DMS53 (cell line): Measurements from ENCODE around the gene FOXO3.

Source experiments
- DNase-seq: peaks from one replicate; lab custom pipeline; 2025; lab: John Stamatoyannopoulos, UW

Gene FOXO3

DNA sequence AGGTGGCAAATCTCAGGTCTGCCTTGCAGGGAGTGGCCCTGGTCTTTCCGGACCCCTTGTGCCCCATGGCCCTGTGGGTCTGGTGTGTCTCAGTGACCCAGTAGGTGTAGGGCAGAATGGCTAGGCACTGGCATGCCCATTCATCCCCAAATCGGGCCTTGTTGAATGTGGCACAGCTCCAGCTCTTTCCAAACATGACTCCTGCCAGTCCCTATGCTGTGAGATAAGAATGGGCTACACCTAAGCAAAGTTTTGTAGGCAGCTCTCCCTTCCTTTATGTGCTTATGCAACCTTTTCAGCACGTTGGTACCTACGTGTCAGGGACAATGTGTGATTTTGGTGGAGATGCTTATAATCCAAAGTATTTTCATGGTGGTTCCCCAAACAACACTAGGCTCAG is 33.9 kb downstream of the FOXO3 start:
- DNase-seq, result no peak

GRCh38 chr6:108596956-108597355 is 36.2 kb downstream of the FOXO3 start:
- no peak for DNase-seq

- DNase-seq, result no peak
These were observed 37.0 kb downstream of the FOXO3 start for GRCh38 chr6:108597572-108598304.

DNA sequence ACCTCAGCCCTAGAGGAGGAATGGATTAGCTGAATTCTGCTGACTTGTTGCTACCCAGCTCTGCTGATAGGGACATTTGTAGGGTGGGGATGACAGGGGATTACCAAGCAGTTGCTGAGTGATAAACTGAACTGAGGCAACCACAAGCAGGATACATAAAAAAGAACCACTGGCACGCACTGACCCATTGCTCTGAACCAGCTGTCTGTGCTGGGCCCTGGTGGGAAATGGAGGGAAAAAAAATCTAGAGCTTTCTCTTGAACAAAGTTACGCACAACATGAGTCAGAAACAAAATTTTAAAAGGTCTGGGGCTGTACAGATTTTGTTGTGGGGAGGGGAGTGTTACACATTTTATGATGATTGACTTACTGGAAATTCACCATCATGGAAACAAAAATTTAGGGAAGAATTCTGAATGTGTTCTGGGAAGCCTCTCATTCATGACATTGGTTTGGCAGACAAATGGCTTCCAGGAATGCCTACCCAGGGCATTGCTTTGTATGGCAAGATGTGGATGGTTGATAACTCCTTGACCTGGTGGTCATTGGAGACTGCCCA is 37.7 kb downstream of the FOXO3 start:
- no peak for DNase-seq

GRCh38 chr6:108604156-108604555 is 43.4 kb downstream of the FOXO3 start:
- no peak for DNase-seq

GRCh38 chr6:108606250-108606690 is 45.6 kb downstream of the FOXO3 start:
- no peak for DNase-seq

DNA sequence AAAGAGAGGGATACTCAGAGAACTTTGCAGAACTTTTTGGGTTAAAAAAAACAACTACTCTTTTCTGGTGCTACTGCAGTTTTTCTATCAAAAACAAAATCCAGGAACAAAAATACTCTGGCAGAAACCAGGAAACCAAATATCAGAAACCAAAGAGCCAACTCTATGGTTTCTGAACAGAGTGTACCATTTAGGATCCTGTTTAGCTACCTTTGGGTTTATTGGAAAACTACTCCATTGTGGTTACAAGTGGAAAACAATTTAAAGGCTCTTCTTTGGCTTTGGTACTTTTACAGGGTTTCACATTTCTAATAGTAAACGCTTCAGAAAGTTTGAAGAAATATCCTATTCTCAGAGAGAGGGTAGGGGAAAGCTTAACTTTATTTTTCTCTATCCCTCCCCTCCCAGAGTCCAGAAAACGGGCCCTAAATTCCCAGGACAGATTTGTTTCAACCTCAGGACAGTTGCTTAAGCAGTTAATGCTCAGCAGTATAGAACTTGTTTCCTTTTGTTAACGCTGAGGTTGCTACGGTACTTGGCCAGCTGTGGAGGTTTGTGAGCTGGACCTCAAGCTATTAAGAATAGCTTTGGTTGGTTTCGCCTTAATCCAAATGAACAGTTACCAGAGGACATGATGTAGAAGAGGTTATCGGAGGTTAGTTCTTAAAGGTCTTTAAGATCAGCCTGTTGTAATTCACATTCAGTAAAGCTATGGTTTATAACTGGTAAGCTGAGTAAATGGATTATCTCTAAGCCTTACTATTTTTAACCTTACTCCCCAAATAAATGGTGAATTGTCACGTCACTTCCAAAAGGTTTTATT is 47.9 kb downstream of the FOXO3 start:
- DNase-seq, result no peak

GRCh38 chr6:108609276-108609769 is 48.6 kb downstream of the FOXO3 start:
- no peak for DNase-seq

GRCh38 chr6:108610270-108610839 is 49.6 kb downstream of the FOXO3 start:
- no peak for DNase-seq

- DNase-seq, result no peak
These were observed 50.4 kb downstream of the FOXO3 start for GRCh38 chr6:108610957-108611586.

DNA sequence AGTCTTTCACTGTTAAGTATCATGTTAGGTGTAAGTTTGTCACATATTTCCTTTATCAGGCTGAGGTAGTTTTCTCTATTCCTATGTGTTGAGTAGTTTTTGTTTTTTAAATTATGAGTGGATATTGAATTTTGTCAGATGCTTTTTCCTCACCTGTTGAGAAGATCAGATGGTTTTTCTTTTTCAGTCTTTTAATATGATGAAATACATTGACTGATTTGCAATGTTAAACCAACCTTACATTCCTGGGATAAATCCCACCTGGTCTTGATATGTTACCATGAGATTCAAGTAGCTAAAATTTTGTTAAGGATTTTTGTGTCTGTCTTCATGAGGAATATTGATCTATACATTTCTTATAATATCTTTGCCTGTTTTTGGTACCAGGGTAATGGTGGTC is 52.1 kb downstream of the FOXO3 start:
- no peak for DNase-seq

GRCh38 chr6:108616544-108616943 is 55.8 kb downstream of the FOXO3 start:
- DNase-seq, result no peak

GRCh38 chr6:108616973-108617372 is 56.3 kb downstream of the FOXO3 start:
- no peak for DNase-seq

- no peak for DNase-seq
These were observed 58.0 kb downstream of the FOXO3 start for GRCh38 chr6:108618623-108619152.

DNA sequence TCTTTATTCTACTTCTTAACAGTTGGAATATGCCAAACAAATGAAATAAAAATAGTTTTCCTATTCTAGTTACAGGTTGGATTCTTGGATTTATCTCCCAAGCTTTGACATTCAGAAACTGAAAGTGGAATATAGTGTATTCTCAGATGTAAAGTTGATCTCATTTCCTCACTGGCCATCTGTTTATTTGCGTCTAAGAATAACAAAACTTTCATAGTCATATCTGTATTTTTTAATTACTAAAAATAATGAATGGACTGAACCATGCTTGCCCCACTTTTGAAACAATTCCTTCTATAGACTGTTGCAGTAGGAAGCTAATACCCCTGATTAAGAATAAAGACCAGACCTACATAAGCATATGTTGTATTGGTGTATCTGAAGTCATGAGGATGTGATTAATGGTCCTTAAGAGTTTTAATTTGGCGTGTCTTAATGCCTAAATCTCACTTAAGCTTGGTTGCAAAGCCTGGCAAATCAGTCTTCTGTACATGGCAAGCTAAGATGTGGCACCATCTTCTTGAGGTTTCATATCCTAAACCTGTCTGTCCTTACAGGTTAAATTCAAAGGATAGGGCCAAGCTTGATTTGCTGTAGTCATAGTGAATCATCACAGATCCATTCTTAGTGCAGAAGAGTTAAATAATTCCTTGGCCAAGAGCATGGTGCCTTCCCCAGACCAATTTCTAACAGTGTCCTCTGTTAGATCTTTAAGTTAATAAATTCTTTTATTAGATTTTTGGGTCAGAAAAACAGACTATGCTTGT is 58.9 kb downstream of the FOXO3 start:
- no peak for DNase-seq

- no peak for DNase-seq
These were observed 60.4 kb downstream of the FOXO3 start for GRCh38 chr6:108621117-108621516.

DNA sequence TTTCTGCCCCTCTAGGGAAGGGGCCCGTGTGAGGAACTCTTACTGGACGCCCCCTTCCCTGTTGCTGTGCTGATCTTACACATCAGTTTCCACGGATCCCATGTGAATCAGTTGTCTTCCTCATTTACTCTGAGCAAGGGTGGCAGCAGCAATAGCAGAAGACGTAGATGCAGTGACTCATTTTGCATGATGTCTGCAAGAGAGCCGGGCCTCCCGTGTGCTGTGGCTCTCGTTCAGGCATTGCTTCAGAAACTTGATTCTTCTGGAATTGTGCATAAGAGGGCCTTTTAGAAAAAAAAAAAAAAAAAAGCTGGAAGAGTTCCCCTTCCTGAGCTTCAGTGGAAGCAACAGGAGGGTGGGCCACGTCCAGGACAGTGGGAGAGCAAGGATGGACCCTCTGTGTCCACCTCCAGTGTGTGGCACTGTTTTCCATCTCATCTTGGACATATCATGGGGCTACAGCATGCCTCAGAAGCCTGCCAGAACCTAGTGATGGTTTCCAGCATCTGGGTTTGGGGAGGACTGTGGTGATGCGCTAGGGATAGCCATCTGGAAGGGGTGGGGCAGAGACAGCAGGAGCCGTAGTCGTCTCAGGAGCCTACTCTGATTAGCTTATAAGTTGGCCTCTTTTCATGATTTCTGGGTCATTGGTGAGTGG is 62.1 kb downstream of the FOXO3 start:
- no peak for DNase-seq

DNA sequence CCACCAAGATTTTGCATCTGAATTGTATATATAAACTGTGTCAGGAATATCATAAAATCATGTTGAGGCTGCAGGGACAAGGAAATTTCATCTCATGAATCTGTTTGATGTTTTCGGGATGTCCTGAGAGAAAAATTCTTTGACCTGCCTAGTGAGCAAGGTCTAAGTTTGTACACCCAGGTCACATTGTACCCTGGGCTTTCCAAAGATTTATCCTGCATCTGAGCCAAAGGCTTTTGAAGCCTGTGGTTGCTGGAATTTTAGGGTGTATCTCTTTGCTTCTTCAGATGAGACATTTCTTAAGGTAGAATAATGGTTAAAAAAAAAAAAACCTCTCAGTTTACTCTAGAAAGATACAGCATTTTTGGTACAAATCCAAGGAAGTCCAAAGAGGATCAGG is 63.3 kb downstream of the FOXO3 start:
- DNase-seq, result no peak

GRCh38 chr6:108625581-108625980 is 64.9 kb downstream of the FOXO3 start:
- DNase-seq, result no peak

GRCh38 chr6:108626777-108627176 is 66.1 kb downstream of the FOXO3 start:
- no peak for DNase-seq
